Adrenal gland (tissue), 5 donors: Measurements from ENCODE around the gene ERF.

ENCODE experiments used
- POLR2A ChIP-seq, 2 donors: fragments of 450-650 bp; IDR thresholded peaks; one replicate each; pipeline ENCODE4 v1.6.1; 2017; ENCODE audit warnings: antibody characterized with exemption in 2 of 2, mild to moderate bottlenecking in 2 of 2, moderate library complexity in 1 of 2
- TF ChIP-seq, protein P1 (sequence below), 6 experiments: fragments of 450-650 bp in 4 of 6; fragments of 200-600 bp in 2 of 6; sonication (generic) in 1 of 6; IDR thresholded peaks; 1 replicate in 5 of 6; 2 replicates in 1 of 6; pipeline versions ENCODE4 v1.5.1 to v1.8.0; 2016 to 2021; ENCODE audit warnings: antibody characterized with exemption in 6 of 6, mild to moderate bottlenecking in 2 of 6, moderate library complexity in 1 of 6
- donor health status: DM: no; HTN: no; CAD: no.

DNA sequence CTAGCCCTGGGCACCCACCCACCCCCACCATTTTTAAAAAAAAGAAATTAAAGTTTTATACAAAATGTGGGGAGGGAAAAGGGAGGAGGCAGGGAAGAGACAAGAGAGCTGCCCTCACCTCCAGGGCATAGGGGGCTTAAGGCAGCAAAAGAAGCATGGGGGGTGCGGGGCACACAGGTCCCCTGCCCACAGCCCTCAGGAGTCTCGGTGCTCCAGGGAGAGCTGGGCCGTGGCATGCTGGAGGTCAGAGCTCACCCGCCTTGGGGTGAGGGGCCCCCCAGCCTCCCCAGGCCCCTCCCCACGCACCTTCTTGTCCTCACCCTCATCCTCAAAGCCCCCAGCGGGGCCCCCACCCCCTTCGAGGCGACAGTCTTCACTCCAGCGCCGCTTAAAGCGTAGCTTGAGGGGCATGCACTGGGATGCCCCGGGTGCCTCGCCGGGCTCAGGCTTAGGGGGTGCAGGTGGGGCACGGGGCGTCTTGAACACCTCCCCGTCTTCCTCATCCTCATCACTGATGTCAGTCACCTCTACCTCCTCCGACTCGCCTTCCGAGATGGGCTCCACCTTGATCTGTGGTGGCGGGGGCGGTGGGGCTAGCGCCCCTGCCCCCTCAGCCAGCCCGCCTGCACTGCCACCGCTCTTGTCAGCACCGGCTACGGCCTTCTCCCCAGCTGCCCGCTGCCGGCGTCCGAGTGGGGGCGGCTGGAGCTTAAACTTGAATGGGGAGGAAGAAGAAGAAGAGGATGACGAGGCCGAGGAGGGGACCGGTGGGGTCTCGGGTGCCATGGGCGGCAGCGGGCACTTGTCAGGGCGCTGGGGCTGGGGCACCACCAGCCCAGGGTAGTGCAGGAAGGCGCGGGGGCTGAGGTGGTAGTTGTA is 6.4 kb downstream of the ERF start:
- TF ChIP-seq, protein P1, sequence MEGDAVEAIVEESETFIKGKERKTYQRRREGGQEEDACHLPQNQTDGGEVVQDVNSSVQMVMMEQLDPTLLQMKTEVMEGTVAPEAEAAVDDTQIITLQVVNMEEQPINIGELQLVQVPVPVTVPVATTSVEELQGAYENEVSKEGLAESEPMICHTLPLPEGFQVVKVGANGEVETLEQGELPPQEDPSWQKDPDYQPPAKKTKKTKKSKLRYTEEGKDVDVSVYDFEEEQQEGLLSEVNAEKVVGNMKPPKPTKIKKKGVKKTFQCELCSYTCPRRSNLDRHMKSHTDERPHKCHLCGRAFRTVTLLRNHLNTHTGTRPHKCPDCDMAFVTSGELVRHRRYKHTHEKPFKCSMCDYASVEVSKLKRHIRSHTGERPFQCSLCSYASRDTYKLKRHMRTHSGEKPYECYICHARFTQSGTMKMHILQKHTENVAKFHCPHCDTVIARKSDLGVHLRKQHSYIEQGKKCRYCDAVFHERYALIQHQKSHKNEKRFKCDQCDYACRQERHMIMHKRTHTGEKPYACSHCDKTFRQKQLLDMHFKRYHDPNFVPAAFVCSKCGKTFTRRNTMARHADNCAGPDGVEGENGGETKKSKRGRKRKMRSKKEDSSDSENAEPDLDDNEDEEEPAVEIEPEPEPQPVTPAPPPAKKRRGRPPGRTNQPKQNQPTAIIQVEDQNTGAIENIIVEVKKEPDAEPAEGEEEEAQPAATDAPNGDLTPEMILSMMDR (IDR thresholded peaks at IDR 0.05) = no peak
- TF ChIP-seq POLR2A (IDR thresholded peaks at IDR 0.05) = no peak
